ENCODE results near the gene PLAAT3. TPM values are rescaled to one million over a fixed set of nuclear protein-coding genes. Genes with fewer than 3 reads are reported as not detected.
"Not testable (repeated sequence)": the region's sequence is repeated elsewhere in the genome, so short reads cannot be mapped to it uniquely, and the experiment has no call there.

Gene PLAAT3
- total RNA-seq, 2 donors from 2014 or later: 22.6 to 55.0 TPM

DNA sequence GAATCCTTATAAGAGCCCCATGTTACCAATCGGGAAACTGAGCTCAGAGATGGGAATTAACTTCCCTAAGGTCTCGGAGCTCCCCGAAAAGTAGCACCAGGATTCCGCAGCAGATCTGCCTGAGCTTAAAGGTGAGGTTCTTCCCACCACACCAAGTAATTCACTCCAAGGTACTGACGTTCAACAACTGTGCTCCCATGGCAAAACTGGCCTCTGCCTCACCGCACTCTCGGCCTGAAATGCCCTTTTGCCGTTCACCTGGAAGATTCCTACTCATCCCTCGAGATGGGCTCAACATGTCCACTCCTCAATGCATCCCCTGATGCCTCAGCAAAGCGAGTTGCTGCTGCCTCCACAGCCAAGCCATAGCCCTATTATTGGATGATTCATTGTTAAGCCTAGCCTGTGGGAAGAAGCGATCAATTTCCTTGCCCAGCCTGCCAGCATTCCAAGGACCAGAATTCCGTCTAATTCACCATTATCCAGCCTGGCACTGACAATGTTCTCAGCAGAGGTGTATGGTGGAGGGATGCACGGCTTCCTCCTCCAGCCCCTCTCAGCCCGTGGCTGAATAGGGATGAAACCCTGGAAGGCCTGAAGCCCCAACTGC lies 4.2 kb downstream of the PLAAT3 start:
- H3K4me1 ChIP-seq: peaks cover 18% of the 10 kb centered on the region
- H3K36me3 ChIP-seq (replicated peaks in 1 of 2; ENCODE audit: insufficient read depth in 1 of 2, low read depth in 2 of 2): no peaks in the 10 kb centered on the region
- TF ChIP-seq POLR2A (IDR thresholded peaks at IDR 0.05): no peak
- DNase-seq (no peak), ATAC-seq (no peak)
- intact Hi-C loops (cut with DNase I): no loop called here
- no peak overlapping the region for H3K4me3 ChIP-seq
- no peaks in the 10 kb centered on the region for H3K9me3 ChIP-seq
- peak overlapping the region in 1 of 4 donors; percentile 29 for H3K27ac ChIP-seq
- 86 to 87% methylated on average over 14 of the region's 14 CpGs for WGBS, 2 donors
- H3K27me3 ChIP-seq: no peaks in the 10 kb centered on the region

- intact Hi-C loops (cut with DNase I): no loop called here
- TF ChIP-seq CTCF (IDR thresholded peaks at IDR 0.05) (no peak), POLR2A (IDR thresholded peaks at IDR 0.05) (no peak)
- Histone ChIP-seq H3K27me3 (no peaks in the 10 kb centered on the region), H3K4me1 (peaks cover 18% of the 10 kb centered on the region), H3K36me3 (replicated peaks in 1 of 2; ENCODE audit: insufficient read depth in 1 of 2, low read depth in 2 of 2) (no peaks in the 10 kb centered on the region), H3K9me3 (no peaks in the 10 kb centered on the region), H3K4me3 (no peak overlapping the region), H3K27ac (peak overlapping the region in 1 of 4 donors; percentile 14)
- peak in 2 of 4 donors; percentile 28 to 46 for DNase-seq
- WGBS, 2 donors: 55 to 64% methylated on average over 4 of the region's 4 CpGs
- no peak for ATAC-seq
These were observed 4.7 kb downstream of the PLAAT3 start for GRCh38 chr11:63609536-63609935.

- intact Hi-C loops (cut with DNase I): no loop called here
These were observed 5.6 kb downstream of the PLAAT3 start for GRCh38 chr11:63608353-63609345.

GRCh38 chr11:63603180-63603518 lies 11.1 kb downstream of the PLAAT3 start:
- whole genome bisulfite sequencing, 2 donors: 28 to 41% methylated on average over 3 of the region's 3 CpGs
- peak in 1 of 4 donors; percentile 12 for DNase-seq
- H3K4me1 ChIP-seq: peaks cover 15% of the 10 kb centered on the region

More at GRCh38 chr11:63608353-63609345, 5.6 kb downstream of the PLAAT3 start:
- H3K9me3 ChIP-seq: no peaks in the 10 kb centered on the region
- H3K27ac ChIP-seq: peak overlapping the region in 1 of 4 donors; percentile 14
- no peaks in the 10 kb centered on the region for H3K27me3 ChIP-seq
- DNase-seq: no peak
- no peaks in the 10 kb centered on the region for H3K36me3 ChIP-seq (replicated peaks in 1 of 2; ENCODE audit: insufficient read depth in 1 of 2, low read depth in 2 of 2)
- TF ChIP-seq CTCF (IDR thresholded peaks at IDR 0.05) (no peak), POLR2A (IDR thresholded peaks at IDR 0.05) (no peak)
- H3K4me1 ChIP-seq: peaks cover 19% of the 10 kb centered on the region
- ATAC-seq: no peak
- WGBS, 2 donors: 66 to 75% methylated on average over 8 to 11 of the region's 11 CpGs
- H3K4me3 ChIP-seq: no peak overlapping the region

DNA sequence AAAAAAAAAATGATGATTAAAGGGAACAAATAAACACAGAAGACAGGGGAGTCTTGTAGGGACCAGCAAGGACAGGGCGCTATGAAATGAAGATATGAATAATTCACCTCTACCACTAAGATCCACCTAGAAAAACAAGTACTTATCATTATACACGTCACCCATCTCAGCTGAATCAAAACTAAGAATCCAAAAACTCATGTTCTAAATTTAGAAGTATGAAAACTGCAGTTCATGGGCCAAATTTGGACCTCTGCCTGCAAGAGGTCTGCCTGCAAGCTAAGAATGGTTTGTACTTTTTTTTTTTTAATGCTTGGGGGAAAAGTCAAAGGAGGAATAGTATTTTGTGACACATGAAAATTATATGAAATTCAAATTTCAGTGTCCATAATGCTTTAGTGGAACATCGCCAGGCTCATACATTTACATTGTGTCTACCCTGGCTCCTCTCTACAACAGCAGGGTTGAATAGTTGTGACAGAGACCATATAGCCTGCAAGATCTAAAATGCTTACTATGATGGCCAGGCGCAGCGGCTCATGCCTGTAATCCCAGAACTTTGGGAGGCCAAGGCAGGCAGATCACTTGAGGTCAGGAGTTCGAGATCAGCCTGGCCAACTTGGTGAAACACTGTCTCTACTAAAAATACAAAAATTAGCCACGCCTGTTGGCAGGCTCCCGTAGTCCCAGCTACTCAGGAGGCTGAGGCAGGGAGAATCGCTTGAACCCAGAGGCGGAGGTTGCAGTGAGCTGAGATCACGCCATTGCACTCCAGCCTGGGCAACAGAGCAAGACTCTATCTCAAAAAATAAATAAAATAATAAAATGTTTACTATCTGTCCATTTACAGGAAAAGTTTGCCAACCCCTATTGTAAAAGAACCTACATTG lies 11.7 kb downstream of the PLAAT3 start:
- H3K9me3 ChIP-seq; intact Hi-C loops (cut with DNase I); DNase-seq; H3K4me3 ChIP-seq; H3K27me3 ChIP-seq; H3K36me3 ChIP-seq (replicated peaks in 1 of 2; ENCODE audit: insufficient read depth in 1 of 2, low read depth in 2 of 2): not testable (repeated sequence)
- H3K4me1 ChIP-seq: peaks cover 15% of the 10 kb centered on the region
- peak overlapping the region in 3 of 4 donors; percentile 34 to 40 (median 38) for H3K27ac ChIP-seq
- ATAC-seq: peak; percentile 12
- WGBS, 2 donors: 80 to 81% methylated on average over 11 of the region's 11 CpGs

More at GRCh38 chr11:63603180-63603518, 11.1 kb downstream of the PLAAT3 start:
- intact Hi-C loops (cut with DNase I): no loop called here
- peak; percentile 30 for ATAC-seq
- TF ChIP-seq POLR2A (IDR thresholded peaks at IDR 0.05) (no peak), CTCF (IDR thresholded peaks at IDR 0.05) (no peak)
- H3K27me3 ChIP-seq: no peaks in the 10 kb centered on the region
- no peak overlapping the region for H3K4me3 ChIP-seq
- no peaks in the 10 kb centered on the region for H3K9me3 ChIP-seq
- no peaks in the 10 kb centered on the region for H3K36me3 ChIP-seq (replicated peaks in 1 of 2; ENCODE audit: insufficient read depth in 1 of 2, low read depth in 2 of 2)
- peak overlapping the region in 3 of 4 donors; percentile 34 to 40 (median 38) for H3K27ac ChIP-seq
